Neural progenitor cell (in vitro differentiated cells): ENCODE measurements around the gene POLR1F.

Source experiments
- EZH2 ChIP-seq: fragments of 200-600 bp; sonication (generic); IDR thresholded peaks from 2 replicates; pipeline ENCODE4 v1.6.1; 2017; ENCODE audit warnings: antibody characterized with exemption, mild to moderate bottlenecking, moderate library complexity
- TF ChIP-seq, protein P1 (sequence below): fragments of 200-600 bp; sonication (generic); IDR thresholded peaks from 2 replicates; pipeline ENCODE4 v1.5.1; 2017; ENCODE audit warnings: antibody characterized with exemption, mild to moderate bottlenecking

DNA sequence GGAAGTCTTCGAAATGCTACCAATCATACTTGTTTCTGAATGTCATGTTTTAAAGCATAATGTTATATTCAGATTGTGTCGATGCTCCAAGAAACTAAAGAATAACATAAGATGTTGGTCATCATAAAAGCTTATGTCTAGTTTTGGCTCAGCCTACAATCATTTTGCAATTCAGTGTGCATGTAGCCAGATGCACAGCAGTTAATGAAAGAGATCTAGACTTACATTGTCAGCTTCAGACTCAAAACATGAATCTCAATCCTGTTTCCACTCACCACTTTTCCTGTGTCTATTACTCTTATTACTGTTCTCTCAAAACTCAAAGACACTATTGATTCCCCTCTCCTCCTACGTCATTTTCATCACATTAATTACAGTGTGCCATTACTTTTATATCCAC lies 43.2 kb upstream of the POLR1F start:
- TF ChIP-seq, protein P1, sequence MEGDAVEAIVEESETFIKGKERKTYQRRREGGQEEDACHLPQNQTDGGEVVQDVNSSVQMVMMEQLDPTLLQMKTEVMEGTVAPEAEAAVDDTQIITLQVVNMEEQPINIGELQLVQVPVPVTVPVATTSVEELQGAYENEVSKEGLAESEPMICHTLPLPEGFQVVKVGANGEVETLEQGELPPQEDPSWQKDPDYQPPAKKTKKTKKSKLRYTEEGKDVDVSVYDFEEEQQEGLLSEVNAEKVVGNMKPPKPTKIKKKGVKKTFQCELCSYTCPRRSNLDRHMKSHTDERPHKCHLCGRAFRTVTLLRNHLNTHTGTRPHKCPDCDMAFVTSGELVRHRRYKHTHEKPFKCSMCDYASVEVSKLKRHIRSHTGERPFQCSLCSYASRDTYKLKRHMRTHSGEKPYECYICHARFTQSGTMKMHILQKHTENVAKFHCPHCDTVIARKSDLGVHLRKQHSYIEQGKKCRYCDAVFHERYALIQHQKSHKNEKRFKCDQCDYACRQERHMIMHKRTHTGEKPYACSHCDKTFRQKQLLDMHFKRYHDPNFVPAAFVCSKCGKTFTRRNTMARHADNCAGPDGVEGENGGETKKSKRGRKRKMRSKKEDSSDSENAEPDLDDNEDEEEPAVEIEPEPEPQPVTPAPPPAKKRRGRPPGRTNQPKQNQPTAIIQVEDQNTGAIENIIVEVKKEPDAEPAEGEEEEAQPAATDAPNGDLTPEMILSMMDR, result no peak
- no peak for TF ChIP-seq EZH2
